T-helper 22 cell (primary cell): ENCODE results near the gene TINCR.
A peak's percentile ranks its signal among the peaks of the same experiment; 100 is the strongest.

Experiments used
- DNase-seq: peaks from one replicate; pipeline ENCODE4 v3.0.0-alpha.2; 2020; ENCODE audit warnings: low read depth

TINCR gene

GRCh38 chr19:5588906-5589676 is 21.3 kb upstream of the TINCR start:
- DNase-seq, result no peak

DNA sequence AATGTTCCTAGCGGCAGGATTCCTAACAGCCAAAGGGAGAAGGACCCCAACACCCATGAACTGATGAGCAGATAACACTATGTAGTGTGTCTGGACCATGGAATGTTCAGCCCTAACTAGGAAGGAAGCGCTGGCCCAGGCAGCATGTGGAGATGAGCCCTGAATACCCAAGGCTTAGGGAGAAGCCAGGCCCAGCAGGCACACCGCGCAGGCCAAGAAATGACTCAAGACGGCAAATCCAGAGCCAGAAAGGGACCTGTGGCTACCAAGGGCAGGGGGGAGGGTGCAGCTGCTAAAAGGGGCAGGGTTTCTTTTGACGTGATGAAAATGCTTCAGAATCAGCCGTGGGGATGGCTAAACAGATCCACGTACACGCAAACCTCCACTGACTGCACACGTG is 20.7 kb upstream of the TINCR start:
- no peak for DNase-seq

DNA sequence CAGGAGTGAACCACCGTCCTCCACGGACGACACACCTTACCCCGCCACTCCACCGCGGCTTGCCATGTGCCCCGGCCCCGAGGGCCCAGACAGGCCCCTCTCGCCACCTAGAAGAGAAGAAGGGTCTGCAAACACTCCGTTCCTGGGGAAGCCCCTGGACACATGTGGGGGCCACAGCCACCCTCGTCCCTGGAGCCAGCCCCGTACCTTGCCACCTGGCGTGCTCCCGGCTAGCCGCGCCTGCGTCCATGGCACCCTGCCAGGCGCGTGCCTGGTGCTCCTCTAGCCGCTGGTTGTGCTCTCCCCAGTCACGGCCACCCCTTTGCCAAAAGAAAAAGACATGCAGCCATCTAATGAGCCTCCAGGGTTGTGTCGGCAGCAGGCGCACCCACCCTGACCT is 19.9 kb upstream of the TINCR start:
- no peak for DNase-seq

GRCh38 chr19:5587071-5587455 is 19.3 kb upstream of the TINCR start:
- no peak for DNase-seq

GRCh38 chr19:5586300-5587070 is 18.7 kb upstream of the TINCR start:
- DNase-seq, result no peak

- DNase-seq, result no peak
Measured at GRCh38 chr19:5585461-5586299, 17.9 kb upstream of the TINCR start.

DNA sequence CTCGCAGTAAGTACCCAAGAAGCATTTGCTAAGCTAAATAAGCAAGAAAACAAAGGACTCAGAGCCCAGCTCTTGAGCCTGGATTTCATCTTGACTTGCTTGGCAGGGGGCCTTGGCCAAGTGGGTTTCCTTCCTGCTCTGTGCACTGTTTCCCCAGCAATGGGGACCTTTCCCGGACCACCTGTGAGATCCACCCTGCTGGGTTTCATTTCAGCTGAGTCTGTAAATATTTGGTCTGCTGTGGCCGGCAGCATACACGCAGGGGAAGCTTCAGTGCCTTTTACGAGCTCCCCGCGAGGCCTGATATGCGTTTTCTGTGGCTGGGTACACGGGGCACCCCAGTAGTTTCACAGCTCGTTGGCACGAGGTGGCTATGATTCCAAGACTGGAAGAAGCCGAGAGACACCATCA is 12.4 kb upstream of the TINCR start:
- DNase-seq, result no peak

DNA sequence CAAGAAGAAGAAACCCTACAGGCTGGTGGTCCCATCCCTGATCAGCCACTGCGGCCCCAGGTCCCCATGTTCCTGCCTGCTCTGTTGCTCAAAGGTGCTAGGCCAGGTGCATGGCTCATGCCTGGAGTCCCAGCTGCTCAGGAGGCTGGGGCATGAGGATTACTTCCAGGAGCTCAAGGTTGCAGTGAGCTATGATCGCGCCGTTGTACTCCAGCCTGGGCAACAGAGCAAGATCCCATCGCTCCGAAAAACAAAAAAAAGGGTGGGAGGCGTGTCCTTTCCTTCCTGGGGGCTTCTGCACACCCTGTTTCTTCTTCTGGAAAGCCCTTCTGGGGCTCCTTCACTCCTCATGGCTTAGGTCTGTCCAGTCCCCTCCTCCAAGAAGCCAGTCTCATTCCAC is 11.9 kb upstream of the TINCR start:
- DNase-seq, result no peak

- DNase-seq, result no peak
Measured at GRCh38 chr19:5579286-5579685, 11.5 kb upstream of the TINCR start.

- DNase-seq, result peak; percentile 25
Measured at GRCh38 chr19:5578097-5578846, 10.5 kb upstream of the TINCR start.

DNA sequence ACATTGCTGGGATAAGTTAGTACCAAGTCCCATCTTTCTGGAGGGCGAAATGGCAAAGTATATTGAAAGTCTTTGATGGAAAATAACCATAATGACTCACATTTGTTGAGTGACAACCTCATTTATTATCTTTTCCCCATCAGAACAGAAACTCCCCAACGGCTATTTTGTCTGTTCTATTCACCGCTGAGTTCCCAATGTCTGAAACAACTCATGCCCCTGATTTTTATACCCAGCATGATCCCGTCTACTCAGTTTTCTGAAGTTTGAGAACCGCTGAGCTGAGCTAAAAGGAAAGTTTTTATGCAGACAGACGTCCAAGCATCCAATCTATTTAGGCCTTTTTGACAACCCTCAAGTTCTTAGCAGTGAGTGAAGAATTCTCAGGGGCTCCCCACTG is 7.8 kb upstream of the TINCR start:
- DNase-seq, result no peak

DNA sequence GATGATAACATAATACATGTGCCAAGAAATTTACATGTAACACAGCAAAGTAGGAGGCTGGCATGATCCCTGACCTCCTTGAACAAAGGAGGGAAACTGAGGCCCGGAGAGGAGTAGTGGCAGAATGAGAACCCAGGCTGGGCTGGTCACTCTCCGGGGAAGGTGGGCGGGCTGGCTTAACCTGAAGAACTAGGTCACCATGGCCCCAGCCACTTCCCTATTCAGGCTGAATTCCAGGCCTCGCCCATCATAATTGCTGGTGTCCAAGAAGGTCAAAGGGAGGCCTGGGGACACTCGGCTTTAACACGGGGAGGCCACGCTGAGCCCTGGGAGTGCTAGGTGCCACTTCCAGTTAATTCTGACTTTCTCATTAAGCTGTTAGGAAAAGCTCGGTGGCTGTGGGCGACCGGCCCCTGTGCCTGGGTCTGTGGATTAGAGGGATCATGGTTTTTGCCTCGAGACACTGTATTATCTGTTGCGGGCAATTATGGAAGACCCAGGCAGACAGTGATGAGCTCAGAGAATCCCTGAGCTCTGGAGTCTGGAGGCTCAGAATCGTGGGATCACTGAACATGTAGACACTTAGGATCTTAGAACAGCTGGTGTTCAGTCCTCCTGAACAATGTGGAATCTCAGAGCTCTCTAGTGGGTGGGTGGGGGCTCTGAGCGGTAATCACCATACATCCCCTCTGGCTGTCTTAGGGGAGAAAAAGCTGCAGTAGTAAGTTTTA is 5.0 kb upstream of the TINCR start:
- no peak for DNase-seq

DNA sequence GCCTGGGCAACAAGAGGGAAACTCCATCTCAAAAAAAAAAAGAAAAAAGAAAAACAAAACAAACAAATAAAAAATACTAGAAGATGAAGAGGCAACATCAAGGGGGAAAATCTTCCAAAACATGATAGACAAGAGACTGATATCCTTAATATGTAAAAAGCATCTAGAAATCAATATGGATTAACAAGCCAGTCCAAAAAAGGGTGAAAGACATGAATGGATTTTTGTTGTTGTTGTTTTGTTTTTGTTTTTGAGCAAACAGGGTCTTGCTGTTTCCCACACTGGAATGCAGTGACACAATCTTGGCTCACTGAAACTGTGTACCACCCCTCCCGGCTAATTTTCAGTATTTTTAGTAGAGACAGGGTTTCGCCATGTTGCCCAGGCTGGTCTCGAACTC is 4.0 kb upstream of the TINCR start:
- no peak for DNase-seq

DNA sequence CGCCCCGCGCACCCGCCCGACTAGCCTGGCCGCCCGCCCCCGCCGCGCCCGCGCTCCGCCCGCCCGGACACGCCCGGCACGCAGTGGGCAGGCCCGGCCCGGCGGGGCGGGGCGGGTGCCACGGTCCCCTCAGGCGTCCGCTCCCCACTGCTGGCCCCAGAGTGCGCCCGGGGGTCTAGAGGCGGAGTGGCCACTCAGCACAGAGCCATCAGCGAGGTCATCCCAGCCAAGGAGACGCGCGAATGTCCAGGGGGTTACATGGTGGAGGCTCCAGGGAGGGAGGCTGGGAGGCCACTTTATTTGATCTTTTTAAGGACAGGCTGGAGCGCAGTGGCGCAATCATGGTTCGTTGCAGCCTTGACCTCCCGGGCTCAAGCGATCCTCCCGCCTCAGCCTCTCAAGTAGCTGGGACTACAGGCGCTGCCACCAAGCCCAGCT is 236 bp upstream of the TINCR start:
- no peak for DNase-seq

DNA sequence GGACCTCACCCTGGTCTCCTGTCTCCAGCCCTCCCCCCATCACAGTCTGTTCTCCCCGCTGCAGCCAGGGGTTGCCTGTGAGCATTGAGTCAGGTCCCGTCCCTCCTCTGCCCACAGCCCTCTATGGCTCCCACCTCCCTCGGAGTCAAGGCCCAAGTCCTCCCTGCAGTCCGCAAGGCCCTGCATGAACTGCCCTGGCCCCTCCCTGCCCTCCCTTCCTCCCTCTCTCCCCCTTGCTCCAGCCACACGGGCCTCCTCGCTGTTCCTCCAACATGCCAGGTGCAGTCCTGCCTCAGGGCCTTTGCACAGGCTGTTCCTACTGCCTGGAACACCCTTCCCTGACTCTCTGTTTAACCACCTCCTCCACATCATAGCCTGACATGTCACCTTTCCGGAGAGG is 2.8 kb downstream of the TINCR start:
- no peak for DNase-seq

DNA sequence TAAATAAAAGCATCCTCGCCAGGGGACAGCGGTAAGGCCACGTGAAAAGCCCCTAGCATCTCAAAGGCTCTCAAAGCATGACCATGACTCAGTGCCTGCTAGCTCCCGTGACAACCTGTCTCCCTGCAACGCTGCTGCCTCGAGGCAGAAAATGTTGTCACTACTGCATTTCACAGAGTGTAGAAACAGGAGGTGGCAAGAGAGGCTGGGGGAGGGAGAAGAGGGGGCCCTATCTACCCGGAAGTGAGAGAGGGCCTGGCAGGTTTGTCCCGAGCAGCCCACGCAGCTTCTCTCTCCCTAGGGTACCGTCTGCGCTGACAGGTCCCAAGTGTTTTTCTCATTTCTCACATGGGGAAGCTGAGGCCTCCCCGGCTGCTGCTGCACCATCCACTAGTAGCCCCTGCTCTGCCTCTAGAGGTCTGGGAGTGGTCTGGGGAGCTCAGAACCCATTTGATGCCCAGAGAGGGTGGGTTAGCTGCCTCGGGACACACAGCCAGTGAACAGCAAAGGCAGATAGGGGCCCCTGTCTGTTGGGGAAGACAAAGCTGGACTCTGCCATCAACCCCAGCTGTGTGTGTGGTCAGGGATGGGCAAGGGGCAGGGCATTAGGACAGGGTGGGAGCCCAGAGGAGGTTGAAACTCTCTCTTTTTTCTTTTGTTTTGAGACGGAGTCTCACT is 3.7 kb downstream of the TINCR start:
- no peak for DNase-seq

DNA sequence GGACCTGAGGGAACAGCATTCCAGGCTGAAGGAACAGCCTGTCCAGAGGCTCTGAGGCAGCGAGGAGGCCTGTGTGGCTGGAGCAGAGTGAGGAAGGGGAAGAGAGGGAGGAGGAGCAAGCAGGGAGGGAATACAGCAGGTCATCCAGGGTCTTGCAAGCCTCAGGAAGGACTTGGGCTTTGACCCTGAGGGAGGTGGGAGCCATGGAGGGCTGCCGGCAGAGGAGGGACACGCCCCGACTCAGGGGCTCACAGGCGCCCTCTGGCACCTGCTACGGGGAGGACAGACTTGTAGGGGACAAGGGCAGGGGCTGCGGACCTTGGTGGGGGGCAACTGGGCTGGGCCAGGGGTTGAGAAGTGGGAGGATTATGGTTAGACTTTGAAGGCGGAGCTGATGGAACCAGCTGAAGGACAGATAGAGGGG is 4.7 kb downstream of the TINCR start:
- no peak for DNase-seq

- no peak for DNase-seq
Measured at GRCh38 chr19:5562280-5562679, 5.5 kb downstream of the TINCR start.

DNA sequence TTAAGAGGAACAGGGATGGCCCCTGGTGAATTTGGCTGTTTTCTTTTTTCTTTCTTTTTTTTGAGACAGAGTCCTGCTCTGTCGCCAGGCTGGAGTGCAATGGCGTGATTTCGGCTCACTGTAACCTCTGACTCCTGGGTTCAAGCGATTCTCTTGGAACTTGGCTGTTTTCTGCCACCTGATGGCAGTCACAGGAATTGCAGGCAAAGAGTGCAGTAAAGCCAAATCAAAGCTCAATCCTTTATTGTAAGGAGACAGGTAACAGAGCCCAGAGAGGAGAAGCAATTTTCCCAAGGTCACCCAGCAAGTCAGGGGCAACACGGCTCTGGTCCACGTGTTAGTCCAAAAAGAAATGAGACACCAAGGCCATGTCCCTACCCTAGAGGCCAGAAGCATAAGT is 6.2 kb downstream of the TINCR start:
- no peak for DNase-seq

GRCh38 chr19:5560156-5560555 is 7.6 kb downstream of the TINCR start:
- no peak for DNase-seq

DNA sequence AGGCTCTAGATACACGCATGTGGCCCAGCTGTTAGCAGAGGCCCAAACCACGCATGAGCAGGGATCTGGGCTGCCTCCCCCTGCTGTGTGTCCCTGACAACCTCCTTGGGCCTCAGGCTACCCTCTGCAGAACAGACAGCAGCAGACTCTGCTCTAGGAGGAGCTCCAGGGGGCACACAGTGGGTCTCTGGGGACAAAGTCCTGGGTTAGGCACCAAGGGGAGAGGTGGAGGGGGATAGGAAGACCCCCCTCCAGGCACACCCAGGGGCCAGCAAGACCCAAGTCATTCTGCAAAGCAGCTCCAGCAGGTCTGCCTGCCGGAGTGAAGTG is 8.0 kb downstream of the TINCR start:
- DNase-seq, result no peak
